Left ventricle myocardium superior (tissue), 1 donor: ENCODE data around the gene FILIP1. TPM values are rescaled to one million over a fixed set of nuclear protein-coding genes. Genes with fewer than 3 reads are reported as not detected.

Experiments used
- ATAC-seq: fragments of 200-7000 bp; cut with Tn5 transposase; one replicate; pipeline ENCODE4 v1.9.1; 2020; ENCODE audit warnings: mild to moderate bottlenecking, moderate library complexity
- DNase-seq: peaks from one replicate; pipeline ENCODE4 v3.0.0-alpha.2; 2020
- intact Hi-C: fragments of 100-400 bp; cut with micrococcal nuclease; formaldehyde crosslinking; loops from one replicate; pipeline ENCODE4 v1.11.0; 2022
- total RNA-seq: library from RNA; stranded (reverse); fragmentation: NEBNext Ultra II Directional; extraction: Animal tissue kit (Norgen Biotek cat#: 25700); gene quantifications from one replicate; pipeline ENCODE4 v1.2.1, GENCODE V29; 2021
- donor health status: DM: no; HTN: yes; CAD: no; lungs with severe emphysema.

FILIP1 gene
- total RNA-seq, 1 donor from 2014 or later, result 156 TPM

DNA sequence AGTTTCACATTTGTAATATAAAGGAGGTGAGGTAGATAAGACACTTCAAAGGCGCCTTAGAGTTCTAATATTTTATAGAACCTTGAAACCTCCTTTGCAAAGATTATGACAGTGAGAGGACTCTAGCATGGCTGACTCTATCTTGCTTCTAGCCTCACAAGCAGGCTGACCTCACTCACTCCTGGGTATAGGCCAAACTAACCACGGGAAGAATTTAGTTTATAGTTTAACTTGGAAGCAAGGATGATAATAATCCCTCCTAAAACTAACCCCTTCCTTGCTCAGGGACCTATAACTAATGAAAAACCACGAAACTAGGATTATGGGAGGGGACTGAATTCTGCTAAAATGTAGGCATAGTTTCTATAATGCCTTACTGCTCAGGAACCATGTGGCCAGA lies 84.3 kb downstream of the FILIP1 start:
- ATAC-seq (peak; percentile 45), DNase-seq (no peak)
- intact Hi-C loops, result no loop called here

DNA sequence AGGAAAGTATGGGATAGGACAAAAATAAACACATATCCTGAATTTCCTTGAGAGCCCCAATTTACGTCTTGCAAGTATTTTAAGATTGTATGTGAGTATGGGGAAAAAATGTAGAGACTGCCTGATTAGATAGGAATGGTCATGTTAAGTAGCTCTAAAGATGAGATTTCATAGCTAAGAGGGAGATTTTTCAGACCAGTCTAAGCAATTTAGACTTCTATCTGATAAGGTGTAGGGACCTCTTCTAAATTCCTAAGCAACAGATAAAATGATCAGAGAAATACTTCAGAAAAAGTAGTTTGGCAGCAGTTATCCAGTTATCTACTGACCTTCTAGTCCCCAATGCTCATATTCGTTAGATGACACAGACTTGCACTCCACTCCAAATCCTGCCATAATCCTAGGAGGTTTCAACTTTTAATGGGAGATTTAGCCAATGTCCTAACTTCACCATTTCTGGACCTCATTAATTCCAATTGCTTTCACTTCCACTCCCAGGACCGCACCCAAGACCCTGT lies 90.0 kb downstream of the FILIP1 start:
- intact Hi-C loops, result no loop called here
- DNase-seq (no peak), ATAC-seq (no peak)

DNA sequence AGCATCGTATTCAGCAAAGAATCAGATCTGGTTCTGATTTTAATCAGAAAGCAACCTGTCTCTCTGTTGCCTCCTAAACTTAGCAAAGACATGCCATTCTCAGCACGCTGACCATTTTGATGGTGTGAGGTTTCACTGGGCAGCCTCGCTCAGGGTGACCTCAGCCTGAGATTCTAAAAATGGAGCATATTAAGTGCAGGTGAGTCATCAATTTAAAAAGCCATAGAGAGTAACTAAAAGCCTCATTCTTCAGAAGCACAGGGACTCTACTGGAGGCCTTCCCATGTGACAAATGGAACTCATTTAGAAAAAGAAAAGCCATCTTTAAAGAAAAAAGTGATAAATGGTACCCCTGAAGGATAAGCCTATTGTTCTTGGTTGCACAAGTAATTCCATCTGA lies 91.3 kb downstream of the FILIP1 start:
- DNase-seq, result peak; percentile 44
- ATAC-seq, result peak; percentile 83

DNA sequence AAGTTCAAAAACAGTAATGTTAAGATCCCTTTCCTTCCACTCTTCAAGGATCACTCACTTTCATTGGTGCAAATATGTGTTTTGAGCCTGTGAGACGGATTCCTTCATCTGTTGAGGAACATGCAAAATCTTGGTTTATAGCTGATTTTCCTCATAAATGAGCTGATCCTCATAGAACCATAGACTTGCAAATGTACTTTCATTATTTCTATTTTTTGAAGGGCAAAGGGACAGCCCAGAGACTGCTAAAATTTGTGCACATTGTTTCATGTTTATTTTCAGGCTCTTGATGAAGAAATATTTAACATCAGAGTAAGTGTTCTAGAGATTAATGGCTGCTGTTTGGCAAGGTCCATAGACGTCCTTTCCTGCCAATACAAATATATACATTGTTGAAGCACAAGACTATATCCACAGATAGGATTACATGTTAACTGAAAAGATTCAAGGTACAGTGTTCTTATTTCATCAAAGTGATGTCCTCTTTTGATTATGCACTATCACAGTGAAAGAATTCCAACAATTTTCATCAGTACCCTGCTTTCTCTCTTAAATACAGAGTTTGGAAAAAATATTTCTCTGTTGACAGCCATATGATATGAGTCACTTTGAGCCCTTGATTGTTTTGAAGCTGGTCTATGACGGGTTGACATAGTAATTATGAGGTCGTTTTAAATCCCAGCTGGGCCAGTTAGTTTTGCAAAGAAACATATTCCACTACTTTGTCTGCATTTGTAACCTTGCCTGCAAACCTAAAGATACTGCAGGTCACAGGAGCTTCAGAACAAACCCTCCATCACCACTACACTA lies 95.7 kb downstream of the FILIP1 start:
- DNase-seq (no peak), ATAC-seq (no peak)
- intact Hi-C loops, result no loop called here

More for the DNA sequence above, 91.3 kb downstream of the FILIP1 start:
- intact Hi-C loops, result no loop called here

DNA sequence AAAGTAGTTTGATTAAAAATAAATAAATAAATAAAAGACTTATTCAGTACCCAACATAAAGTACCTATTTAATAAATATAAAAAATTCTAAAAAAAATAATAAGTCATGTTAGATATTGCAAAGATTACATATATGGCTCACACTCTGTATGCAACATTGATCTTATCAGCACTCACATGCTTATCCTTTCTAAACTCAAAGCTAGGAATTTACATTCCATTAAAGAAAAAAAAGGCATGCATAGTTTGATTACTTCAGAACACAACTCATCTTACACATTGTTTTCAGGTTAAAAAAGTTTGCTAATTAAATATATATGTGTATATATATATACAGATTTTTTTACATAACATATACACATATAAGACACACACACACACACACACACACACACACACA lies 96.4 kb downstream of the FILIP1 start:
- intact Hi-C loops, result no loop called here
- ATAC-seq, result no peak
- no peak for DNase-seq

DNA sequence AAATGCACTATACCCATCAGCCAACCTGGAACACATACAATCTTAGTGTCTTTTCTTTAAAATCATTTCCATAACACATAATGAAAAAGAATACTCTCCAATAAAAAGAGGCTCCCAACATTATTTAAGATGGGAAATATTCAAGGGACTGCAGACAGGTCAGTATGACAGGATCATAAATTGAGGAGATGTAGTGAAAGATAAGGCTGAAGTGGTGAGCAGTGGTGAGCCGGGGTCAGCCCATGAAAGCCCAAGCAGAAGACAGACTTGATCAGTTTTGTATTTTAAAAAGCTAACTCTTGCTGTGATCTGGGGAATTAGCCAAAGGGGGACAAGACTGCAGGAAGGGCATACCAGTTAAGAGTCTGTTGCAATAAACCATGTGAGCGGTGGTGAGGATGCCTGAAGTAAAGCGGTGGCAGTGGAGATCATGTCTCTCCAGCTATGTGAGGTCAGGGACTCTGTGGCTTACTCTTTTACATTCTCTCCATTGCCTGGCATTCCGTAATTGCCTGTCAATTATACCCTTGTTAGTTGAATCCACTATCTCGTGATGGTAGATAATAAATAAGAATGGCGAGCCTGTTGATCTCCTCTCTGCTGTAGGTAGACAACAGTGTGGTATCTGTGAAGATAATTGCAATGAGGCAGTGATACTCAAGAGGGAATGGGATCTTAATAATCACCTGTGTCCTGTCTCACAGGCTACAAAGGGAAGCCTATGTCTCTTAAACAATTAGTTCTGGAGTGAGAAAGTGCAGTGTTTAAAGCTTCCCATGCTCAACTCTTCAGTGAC lies 97.4 kb downstream of the FILIP1 start:
- intact Hi-C loops, result no loop called here
- DNase-seq (no peak), ATAC-seq (peak; percentile 51)

DNA sequence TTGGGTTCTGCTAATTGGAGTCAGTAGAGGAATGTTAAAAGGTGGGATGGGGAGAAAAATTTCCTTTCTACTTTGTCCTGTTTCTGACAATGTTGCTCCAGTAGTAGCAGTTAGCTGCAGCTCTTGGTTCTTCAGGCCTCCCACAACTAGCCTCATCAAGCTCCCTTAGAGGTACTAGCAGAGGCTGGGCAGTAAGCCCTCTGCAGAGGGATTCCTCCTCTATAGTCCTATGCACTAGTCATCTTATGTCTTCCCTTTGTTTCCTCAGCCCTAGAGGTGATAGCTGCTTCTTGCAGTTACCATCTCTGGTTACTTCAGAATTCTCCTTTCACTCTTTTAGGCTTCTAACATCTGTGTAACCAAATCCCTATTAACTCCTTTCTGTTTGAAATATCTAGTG lies 99.8 kb downstream of the FILIP1 start:
- intact Hi-C loops, result no loop called here
- DNase-seq (no peak), ATAC-seq (no peak)

DNA sequence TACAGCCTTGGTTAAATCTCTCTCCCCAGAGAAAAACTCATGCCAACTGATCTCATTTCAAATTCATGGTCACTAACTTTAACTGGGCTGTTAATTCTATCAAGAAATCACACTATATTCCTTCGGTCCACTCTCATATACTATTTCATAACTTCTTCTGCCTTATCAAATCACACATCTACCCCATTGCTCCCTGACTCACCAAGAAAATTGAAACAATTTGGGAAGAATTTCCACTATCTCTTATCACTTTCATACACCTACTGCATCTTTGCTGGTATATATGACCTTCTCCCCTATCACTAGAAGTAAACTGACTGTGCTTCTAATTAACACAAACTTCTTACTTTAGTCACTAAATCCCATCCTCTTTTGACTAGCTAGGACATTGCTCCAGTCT lies 102.3 kb downstream of the FILIP1 start:
- no peak for ATAC-seq
- no peak for DNase-seq
- intact Hi-C loops, result no loop called here

DNA sequence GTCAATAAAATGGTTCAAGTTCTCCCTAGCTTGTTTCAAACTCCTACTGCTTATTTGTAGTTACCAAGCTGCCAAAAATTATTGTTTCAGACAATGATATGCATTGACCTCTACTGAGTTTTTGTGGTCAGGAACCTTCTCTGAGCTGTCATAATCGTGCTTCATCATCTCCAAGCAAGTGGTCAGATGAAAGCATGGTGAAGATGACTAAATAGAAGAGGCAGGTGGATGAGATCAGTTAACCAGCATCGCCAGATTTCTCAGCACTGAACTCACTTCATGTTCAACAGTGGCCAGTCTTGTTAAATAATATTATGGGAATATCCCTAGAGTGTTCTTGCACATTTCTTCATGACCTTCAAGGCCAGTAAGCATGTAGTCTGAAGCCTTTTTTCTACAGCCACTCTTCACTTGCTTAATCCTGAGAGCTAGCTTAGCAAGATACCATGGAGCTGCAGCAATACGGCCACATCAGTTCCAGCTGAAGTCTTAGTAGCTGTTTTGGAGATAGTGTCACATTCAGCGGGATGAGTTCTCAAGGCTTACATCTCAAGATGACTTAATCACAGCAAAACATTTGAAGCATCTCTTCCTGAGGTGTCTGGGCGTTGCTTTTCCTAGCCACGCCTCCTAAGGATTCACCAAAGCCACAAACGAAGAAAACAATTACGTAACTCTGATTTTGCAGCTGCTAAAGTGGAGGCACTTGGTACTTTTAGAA lies 107.4 kb downstream of the FILIP1 start:
- intact Hi-C loops, result no loop called here
- ATAC-seq (no peak), DNase-seq (no peak)

DNA sequence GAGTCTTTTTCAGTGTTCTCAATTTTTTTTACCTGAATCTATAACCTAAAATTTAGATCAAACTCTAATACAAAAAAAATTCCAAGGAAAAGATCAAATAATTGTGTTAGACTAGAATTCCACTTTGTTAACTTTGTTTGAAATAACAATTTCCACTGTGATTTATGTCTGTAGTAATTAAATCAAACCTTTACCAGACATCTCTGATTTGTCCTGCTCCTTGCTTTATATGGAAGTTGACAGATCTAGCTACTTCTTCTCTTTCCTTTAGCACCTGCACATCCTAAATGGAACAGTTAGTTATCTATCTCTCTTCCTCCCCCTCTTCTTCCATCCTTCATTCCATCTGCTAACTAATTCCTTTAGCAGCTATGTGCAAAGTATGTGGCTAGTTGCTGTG lies 109.5 kb downstream of the FILIP1 start:
- intact Hi-C loops, result no loop called here
- no peak for DNase-seq
- no peak for ATAC-seq

DNA sequence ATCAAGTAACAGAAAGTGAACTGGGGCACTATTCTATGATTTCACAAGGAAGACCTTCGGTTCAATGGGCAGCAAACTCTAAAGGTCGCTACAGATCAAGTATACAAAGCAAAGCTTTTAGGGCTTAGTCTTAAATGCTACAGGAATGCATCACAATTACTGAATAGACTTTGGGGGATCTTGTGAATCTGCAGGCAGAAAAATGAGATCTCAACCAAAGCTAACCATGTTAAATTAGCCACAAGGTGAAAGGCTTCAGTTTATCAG lies 111.0 kb downstream of the FILIP1 start:
- ATAC-seq (no peak), DNase-seq (no peak)
- intact Hi-C loops, result no loop called here

DNA sequence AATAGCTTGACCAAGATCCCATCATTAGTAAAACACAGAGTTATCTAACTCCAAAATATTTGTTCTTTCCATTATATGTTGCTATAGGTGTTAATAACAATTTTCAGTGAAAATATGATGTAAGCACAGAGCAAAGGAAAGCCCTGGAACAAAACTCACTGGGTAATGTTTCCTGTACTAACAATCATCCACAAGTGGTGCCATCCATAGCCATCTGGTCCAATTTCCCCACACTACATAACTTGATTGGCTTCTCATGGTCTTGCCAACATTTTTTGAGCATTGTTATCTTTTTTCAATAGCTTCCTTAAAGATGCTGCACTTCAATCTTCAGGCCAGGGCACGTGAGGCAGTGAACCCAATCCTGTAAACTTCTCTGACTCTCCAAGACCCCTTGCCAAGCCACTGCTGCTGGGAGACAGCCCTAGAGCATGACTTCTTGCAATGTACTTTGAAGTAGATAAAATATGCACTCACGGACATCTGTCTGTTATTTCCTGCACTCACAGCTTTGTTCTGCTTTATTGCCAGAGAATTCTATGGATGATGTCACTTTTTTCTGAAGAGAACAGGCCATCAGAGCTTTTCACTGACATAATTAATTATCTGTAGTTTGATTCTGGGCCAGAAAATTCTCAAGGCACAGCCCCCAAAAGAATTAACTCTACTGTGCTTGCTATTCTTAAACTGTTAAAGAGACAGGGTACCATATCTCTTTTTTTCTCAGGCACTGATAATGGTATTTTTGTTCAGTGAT lies 111.5 kb downstream of the FILIP1 start:
- intact Hi-C loops, result no loop called here
- peak; percentile 31 for ATAC-seq

DNA sequence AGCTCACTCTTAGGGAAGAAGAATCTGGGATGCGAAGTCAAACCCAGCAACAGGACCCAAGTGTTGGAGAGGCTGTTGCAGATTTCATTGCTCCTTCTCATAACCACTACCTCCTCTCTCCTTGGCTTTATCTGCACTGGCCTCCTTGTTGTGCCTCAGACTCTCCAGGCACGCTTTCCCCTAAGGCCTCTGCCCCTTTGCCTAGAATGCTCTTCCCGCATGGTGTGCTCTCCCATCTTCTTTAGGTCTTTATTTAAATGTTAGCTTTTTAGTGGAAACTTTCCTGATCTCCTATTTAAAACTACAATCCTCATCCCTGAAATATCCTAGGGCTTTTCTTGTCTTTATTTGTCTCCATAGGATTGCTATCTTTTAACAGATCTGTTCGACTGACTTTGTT lies 114.1 kb downstream of the FILIP1 start:
- ATAC-seq (no peak), DNase-seq (no peak)
- intact Hi-C loops, result no loop called here

More for the DNA sequence above, 111.5 kb downstream of the FILIP1 start:
- no peak for DNase-seq

DNA sequence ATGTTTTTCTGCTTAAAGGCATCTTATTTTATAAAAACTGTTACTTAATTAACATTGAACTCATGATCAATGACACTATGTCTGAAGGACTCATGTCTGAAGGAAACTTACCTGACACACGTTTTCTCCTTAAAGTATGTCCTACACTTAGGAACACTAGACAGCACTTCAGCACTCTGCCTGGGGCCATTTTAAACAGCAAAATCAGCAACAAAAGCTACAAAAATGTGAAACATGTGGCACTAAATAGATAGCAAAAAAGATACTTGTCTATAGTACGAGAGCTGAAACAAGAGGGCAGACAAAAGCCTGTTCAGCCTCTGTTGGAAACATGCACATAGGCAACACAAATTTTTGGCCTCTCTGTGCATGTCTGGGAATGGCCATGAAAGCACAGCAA lies 115.5 kb downstream of the FILIP1 start:
- DNase-seq (no peak), ATAC-seq (no peak)
- intact Hi-C loops, result no loop called here

DNA sequence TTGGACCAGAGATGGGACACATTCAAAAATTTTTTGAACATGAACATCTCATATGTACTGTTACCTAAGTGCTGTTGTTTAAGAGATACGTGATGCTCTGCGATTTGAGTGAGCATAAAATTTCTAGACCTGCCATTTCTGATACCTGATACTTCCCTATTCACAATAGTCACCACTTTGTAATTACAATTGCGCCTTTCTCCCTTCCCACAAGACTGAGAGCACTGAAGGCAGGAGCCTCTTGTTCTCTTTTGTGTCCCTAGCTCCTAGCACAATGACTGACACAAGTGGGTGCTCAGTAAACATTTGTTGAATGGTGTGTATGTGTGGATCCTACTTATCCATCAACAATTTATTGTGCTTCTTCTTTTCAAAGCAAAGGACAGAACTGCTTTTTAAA lies 116.2 kb downstream of the FILIP1 start:
- intact Hi-C loops, result no loop called here
- ATAC-seq, result no peak
- no peak for DNase-seq

DNA sequence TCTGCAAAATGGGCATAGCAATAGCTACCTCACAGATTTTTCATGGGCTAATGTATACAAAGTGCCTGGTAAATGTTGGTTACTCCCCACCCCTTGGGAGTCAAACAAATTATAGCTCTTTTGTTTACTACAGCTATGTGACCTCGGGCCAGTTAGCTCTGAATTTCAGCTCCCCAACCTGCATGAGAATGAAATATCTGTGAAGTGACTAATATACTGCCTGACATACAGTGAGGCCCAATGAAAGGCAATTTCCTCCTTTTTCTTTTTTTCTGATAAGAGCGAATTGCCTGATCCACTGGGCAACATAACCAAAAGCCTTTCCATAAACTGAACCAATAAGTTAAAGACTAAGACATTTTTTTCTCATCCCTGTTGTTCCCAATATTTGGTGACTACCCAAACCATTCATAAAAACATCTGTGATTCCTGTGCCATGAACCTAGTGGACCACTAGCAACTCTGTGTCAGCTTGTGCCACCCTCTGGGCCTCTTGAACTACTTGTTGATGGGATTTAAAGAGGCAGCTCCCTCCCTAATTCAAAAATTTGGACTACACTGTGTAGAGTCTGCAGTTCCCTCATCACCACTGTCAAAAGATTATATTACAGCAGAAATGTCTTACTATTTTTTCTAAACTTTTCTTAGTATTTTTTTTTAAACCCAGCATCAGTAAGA lies 117.1 kb downstream of the FILIP1 start:
- intact Hi-C loops, result no loop called here
- ATAC-seq, result peak; percentile 35

DNA sequence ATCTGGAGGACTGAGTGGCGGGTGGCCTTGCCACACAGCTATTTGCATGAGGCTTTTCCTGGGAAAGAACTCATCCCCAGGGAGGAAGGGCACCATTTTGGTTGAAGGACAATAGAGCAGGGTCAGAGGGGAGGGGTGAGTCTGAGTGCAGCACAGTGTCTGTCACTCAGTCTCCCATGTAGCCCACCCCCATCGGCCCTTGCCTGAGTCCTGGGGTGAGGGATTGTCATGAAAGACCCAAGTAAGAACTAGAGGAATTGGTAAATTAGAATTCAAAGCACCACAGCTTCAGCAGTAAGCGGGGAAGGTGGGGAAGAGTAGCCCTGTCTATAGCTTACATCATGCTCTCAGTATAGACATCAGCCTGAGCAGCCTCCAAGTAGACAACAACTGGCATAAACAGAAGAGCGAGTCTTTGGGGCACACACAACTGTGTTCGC lies 118.6 kb downstream of the FILIP1 start:
- DNase-seq (no peak), ATAC-seq (peak; percentile 56)
- intact Hi-C loops, result no loop called here

More for the DNA sequence above, 117.1 kb downstream of the FILIP1 start:
- DNase-seq, result no peak

DNA sequence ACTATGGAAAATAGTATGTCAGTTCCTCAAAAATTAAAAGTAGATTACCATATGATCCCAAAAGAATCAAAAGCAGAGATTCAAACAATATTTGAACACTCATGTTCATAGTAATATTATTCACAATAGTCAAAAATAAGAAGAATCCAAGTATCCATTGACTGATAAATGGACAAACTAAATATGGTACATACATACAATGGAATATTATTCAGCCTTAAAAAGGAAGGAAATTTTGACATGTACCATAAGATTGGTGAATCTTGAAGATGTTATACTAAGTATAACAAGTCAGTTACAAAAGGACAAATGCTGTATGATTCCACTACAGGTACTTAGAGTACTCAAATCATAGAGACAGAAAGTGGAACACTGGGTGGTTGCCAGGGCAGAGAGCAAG lies 120.7 kb downstream of the FILIP1 start:
- ATAC-seq (no peak), DNase-seq (no peak)
- intact Hi-C loops, result no loop called here

DNA sequence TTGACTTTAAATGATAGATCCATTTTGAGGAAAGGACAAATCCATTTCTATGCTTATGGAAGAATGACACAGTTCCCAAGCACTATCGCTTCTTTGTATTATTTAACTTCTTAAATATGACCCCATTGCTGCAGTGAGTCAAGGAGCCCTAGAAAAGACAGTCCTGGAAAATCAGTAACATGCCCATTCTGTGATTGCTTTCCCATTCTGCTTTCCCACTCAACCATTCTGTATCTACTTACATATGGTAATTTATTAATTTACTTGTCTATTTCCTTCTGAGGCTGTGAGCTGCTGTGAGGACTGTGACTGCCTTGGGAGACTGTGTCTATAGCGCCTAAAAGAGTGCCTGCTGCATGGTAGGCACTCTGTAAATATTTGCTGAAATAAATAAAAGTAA lies 123.6 kb downstream of the FILIP1 start:
- ATAC-seq (no peak), DNase-seq (no peak)
- intact Hi-C loops, result no loop called here
